GM19452 (cell line): ENCODE data around the gene COX6A2.

Source experiments
- ATAC-seq: cut with Tn5 transposase; IDR thresholded peaks from one replicate; pipeline ENCODE4 v1.9.1; 2021; ENCODE audit not compliant: unreplicated experiment

The COX6A2 gene

DNA sequence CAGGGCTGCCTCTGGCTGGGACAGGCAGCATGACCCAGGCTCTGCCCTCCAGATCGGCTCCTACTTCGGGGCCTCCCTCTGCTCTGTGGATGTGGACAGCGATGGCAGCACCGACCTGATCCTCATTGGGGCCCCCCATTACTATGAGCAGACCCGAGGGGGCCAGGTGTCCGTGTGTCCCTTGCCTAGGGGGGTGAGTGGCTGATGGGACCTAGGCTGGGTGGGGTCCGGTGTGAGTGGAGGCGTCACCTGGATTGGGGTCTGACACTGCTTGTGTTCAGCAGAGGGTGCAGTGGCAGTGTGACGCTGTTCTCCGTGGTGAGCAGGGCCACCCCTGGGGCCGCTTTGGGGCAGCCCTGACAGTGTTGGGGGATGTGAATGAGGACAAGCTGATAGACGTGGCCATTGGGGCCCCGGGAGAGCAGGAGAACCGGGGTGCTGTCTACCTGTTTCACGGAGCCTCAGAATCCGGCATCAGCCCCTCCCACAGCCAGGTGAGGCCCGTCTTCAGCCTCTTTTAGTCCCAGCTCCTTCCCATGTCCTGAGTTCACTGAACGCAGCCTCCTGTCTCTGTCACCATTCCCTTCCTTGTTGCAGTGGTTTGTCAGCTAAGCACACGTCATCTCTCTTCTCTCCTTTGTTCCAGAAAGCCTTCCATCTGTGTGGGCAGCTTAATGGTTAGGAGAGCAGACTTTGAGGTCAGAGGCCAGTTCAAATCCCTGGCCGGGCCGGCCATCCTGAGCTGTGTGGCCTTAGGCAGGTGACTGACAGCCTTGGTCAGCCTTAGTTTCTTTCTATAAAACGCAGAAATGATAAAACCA, 16.9 kb downstream of the COX6A2 start:
- ATAC-seq, result no peak

GRCh38 chr16:31410082-31410481, 18.1 kb downstream of the COX6A2 start:
- ATAC-seq, result no peak

GRCh38 chr16:31409433-31409832, 18.7 kb downstream of the COX6A2 start:
- no peak for ATAC-seq

DNA sequence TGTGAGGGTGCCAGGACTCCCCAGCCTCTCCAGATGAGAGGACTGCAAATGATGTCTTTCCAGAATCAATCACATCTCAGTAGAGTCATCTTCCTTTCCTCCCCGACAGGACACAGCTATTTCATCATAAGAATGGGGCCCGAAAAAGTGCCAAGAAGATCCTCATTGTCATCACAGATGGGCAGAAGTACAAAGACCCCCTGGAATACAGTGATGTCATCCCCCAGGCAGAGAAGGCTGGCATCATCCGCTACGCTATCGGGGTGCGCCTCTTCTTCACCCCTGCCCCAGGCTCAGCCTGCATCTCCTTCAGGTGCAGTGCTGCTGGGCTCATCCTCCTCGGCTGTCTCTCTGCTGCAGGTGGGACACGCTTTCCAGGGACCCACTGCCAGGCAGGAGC, 20.8 kb downstream of the COX6A2 start:
- ATAC-seq, result no peak

DNA sequence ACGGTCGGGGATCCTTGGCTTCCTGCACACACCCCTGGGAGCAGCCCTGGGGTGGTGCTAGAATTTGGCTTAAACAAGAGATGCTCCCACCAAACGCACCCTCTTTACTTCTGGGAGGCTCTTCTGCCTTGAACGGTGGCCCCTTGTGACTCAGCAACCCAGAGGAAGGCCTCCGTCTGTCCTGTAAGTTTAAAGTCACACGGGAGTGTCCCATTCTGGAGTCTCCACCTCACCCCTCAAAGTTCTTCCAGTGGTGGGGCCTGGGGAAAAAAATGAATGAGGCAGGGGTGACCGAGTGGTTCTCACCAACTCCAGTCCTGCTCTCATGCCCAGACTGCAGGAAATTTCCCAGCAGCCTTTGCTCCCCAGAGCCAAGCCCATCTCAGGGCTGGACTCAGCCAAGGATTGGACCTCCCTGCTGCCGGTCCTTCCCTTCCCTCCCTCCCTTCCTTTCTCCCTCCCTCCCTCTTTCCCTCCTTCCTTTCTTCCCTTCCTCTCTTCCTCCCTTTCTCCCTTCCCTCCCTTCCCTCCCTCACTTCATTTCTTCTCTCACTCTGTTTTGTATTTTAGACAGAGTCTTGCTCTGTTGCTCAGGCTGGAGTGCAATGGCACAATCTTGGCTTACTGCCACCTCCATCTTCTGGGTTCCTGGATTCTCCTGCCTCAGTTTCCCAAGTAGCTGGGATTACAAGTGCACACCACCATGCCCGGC, 23.7 kb downstream of the COX6A2 start:
- ATAC-seq, result no peak

DNA sequence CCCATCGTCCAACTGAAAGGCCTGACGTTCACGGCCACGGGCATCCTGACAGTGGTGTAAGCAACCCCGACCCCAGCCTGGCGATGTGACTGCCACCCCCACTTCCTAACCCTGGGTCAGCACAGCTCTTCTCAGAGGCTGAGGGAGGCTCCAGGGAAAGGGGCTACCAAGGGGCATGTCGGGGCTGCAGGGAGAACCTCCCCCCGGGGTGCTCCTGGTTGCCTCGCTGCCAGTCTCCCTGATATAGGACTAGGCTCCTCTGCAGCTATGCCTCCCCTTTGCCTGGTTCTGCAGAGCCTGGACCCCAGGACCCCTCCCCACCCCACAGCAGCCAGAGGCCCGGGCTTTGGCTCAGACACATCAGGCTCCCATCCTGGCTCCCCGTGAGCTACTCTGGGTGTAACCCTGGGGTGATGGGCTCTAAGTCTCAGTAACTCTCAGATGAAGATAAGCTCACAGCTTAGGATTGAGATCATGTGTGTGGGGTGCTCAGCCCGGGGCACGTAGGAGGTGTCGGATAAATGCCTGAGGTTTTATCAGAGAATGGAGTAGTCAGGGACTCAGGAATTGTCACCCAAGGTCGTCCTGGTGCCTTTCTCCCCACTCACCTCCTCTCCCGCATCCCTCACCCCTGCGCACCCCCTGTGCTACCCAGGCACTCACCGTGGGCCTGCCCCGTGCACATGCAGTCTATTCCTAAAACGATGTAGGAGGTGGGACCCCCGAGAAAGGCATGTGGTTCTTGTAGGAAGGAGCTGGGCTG, 24.4 kb downstream of the COX6A2 start:
- ATAC-seq, result no peak

DNA sequence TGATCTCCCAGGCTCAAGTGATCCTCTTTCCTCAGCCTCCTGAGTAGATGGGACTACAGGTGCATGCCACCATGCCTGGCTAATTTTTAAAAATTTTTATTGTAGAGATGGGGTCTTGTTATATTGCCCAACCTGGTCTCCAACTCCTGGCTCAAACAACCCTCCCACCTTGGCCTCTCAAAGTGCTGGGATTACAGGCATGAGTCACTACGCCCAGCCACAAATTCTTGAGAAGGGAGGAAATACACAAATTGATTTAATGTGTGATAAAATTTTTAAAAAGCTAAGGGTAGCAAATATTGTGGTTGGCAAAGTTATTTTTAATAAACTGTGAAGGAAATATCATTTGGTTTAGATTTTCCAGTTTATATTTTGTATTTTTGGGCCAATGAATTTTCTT, 25.5 kb downstream of the COX6A2 start:
- no peak for ATAC-seq

DNA sequence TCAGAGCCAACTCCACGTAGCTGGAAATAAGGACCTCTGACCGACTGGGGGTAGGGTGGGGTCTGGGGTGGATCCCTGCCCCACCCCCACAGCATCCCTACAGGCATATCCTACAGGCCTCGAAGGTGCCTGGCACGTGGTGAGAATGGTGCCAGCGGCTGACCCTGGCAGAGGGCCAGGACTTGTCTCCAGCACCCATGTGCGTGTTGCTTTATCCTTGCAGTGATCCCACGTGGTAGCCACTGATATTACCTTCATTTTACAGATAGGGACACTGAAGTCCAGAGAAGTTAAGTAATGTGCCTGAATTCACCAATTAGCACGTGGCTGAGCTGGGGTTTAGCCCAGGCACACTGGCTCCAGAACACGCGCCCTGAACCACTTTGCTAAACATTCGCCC, 26.7 kb downstream of the COX6A2 start:
- no peak for ATAC-seq

DNA sequence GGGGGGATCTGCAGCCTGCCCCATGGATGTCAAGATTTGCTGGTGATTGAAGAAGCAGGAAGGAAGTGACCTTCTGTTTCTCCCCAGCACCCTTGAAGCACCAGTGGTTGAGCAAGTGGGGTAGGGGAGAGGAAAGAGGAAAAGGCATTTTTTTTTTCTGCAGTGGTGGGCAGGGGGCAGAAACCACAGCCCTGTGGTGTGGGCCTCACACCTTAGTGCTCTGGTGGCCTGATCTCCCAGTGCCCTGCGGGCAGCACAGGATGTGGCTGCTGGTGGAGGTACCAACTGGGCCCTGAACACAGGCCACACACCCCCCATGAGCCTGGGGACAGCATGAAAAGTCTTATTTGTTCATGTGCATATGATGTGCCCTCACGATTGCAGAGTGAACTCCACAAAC, 28.0 kb downstream of the COX6A2 start:
- ATAC-seq, result no peak

- no peak for ATAC-seq
These were observed 30.5 kb downstream of the COX6A2 start for GRCh38 chr16:31397701-31398100.

- ATAC-seq, result no peak
These were observed 31.0 kb downstream of the COX6A2 start for GRCh38 chr16:31397096-31397660.

GRCh38 chr16:31395647-31396046, 32.5 kb downstream of the COX6A2 start:
- ATAC-seq, result no peak

DNA sequence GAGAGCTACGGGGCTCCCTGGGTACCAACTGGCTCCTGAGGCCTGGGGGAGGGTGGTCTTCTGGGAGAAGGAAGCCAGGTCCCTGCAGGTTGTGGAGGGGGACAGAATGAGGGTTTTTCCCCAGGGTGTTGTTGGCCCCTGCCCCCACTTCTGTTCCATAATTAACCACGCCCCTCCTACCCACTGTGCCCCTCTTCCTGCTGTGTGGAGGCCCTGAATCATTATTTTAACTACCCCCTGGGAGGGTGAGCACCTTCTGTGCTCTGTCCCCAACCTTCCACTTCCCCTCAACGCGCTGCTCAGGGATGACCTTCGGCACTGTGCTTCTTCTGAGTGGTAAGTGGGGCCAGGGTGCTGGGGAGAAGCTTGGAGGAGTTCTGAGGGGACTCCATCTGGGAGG, 35.1 kb downstream of the COX6A2 start, which contains the start of gene ITGAD:
Gene ITGAD, plus strand, starts transcription at position 280 of the 400 bp plus-strand sequence. Its CDS starts 26 bp downstream, at position 306.
- no peak for ATAC-seq

DNA sequence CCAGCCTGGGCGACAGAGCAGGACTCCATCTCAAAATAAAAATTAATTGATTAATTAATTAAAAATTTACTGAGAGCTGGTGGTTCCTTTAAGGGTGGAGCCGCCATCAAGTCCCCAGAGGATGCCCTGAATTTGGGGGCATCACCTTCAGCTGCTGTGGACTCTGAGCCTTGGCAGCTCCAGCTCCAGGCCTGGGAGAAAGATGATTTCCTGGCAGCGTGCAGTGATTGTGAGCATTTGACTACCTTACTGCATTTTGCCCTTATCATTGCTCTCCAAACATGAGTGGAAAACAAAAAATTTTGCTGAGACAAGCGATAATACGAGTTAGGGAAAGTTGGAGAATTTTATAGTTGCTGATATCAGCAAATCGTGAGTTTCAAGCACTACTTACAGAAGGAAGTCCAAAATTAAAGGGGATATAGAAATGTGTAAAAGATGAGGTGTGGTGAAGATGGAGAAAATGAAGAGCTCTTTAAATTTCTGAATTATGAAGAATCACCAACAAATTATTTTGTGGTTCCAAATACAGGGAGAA, 37.6 kb downstream of the COX6A2 start:
- no peak for ATAC-seq

DNA sequence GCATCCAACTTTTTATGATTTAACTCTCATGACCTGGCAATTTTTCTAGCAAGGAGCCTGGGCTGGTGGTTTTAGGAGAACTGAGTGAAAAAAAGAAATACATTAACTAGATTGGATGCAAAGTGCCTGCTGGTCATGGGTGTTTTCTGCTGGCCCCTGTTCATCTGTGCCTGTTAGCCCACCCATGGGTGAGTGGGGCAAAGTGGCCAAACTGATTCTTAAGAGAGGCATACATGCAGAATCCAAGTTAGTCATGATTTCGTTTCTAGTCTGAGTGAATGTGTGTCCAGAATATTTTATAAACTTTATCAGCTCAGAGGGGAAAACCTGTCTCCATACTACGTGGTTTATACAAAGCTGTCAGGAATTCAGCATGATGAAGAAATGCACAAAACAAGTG, 39.6 kb downstream of the COX6A2 start:
- ATAC-seq, result no peak

DNA sequence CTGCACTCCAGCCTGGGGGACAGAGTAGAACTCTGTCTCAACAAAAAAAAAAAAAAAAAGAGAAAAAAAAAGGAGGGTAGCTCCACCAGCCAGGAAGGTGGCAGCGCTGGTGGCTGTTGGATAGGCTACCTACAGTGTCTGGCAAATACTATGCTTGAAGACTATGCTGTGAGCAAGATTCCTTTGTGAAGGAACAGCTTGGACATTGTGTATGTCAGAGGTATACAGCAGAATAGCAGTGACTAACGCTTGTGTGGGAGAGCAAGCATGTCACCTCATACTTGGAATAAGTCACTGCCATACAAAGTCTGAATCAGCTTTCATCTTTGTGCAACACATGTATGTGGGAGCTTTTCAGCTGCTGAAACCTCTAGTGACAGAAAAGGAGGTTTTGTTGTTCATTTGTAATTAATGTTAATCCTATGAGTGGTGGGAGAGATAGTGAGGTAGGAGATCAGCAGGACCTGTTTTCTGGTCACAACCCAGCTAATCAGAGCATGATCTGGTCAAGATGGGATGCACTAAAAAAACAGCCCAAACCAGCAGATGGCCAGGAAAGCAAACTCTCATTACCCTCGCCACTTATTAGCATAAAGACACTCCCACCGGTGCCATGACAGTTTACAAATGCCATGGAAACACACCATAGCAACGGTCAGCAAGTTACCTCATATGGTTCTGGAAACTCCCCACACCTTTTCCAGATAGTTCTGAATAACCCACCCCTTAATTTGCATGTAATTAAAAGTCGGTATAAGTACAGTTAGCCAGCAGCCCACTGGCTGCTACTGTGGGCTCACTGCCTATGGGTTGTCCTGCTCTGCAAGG, 41.8 kb downstream of the COX6A2 start:
- ATAC-seq, result no peak

DNA sequence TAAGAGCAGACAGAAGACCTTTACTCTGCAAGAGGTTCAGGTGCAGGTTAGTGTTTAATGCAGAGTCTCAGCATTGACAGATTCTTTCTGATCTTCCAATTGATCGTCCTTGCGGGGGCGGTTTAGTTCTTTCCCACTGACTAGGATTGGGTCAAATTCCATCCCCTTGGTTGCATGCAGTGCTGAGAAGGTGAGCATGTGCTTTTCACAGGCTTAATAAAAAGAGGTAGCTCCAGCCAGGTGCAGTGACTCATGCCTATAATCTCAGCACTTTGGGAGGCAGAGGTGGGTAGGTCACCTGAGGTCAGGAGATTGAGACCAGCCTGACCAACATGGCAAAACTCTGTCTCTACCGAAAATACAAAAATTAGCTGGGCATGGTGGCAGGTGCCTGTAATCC, 42.5 kb downstream of the COX6A2 start:
- ATAC-seq, result no peak

DNA sequence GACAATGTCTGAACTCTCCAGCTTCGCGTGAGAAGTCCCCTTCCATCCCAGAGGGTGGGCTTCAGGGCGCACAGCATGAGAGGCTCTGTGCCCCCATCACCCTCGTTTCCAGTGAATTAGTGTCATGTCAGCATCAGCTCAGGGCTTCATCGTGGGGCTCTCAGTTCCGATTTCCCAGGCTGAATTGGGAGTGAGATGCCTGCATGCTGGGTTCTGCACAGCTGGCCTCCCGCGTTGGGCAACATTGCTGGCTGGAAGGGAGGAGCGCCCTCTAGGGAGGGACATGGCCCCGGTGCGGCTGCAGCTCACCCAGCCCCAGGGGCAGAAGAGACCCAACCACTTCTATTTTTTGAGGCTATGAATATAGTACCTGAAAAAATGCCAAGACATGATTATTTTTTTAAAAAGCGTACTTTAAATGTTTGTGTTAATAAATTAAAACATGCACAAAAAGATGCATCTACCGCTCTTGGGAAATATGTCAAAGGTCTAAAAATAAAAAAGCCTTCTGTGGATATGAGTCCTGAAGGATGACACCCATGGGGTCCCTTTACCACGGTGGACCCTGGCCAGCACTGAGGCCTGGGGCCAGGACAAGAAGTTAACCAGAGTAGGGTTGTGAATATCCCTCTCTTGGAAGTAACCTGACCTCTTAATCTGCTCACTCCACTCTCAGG, 45.5 kb downstream of the COX6A2 start:
- ATAC-seq, result no peak

- ATAC-seq, result no peak
These were observed 48.0 kb downstream of the COX6A2 start for GRCh38 chr16:31380201-31380600.
